8988T (cell line): ENCODE measurements around the gene SLC24A3.
"Not testable (repeated sequence)": the region's sequence is repeated elsewhere in the genome, so short reads cannot be mapped to it uniquely, and the experiment has no call there.

Experiments
- DNase-seq: peaks from one replicate; pipeline ENCODE4 v3.0.0; 2011

The SLC24A3 gene

DNA sequence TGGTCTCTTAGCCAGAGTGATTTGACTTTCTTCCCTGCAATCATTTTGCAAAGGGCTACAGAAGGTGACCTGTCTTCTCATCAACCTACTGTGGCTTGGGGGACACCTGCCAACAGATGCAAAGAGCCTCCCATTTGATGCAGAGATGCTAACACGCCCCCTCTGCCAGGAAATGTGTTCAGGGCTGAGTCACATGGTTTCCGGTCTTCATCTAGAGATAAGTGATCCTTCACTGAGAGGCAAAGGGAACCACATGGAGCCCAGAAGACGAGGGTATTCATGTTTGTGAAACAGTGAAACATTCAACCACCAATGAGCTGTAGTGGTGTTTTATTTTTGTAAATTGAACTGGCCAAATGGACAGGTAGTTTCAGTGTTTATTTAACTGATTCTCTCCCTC is 436.6 kb downstream of the SLC24A3 start:
- no peak for DNase-seq

DNA sequence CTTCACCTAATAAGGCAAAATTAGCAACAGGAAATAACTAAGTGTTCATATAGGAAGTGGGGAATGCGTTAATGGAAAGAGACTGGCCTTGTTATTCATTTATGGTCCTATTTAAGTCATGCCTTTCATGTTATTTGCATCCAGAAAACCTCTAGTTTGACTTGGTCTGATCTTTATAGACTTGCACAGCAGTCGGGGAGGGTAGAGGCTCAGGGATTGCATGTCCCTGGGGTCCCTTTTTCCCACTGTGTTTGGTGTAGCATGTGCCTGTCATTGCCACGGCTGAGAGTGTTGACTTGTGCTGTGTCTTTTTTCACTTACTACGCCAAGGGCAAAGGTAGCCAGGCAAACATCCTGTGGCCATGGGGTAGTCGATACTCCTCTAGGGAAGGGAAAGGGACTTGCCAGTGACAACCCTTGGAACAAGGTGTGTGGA is 440.2 kb downstream of the SLC24A3 start:
- DNase-seq, result no peak

DNA sequence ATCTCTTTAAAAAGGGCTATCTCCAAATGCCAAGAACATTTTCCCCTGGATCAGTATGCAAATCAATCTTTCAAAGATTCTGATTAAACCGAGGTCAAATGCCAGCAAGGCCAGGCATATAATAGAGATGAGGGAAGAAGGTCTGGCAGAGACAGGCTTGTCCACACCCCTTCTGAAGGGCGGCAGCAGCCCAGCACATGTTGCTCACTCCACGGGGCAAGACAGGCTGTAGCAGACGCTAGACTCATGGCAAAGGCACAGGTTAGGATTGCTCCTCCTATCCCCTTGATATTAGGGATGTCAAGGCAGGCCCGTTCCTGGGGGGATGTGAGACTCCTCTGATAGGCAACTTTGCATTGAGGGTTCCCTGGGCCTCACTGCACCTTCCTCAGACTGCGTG is 440.9 kb downstream of the SLC24A3 start:
- DNase-seq, result no peak

DNA sequence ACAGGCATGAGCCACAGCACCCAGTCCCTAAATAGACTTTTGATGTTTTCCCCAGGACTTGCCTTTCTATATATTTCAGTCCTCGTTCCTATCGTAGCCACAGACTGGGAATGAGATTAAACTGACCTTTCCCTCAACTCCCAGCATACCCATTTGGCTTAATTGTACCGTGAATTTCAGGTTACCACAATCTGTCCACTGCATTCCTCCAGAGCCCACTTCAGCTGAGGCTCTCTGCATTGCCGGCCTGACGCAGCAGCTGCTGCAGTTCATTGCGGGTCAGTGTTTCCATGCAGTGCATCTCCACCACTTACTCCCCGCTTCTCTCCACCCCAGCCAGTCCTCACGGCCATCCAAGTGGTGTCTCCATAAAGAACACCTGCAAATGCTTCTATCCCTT is 442.5 kb downstream of the SLC24A3 start:
- no peak for DNase-seq

DNA sequence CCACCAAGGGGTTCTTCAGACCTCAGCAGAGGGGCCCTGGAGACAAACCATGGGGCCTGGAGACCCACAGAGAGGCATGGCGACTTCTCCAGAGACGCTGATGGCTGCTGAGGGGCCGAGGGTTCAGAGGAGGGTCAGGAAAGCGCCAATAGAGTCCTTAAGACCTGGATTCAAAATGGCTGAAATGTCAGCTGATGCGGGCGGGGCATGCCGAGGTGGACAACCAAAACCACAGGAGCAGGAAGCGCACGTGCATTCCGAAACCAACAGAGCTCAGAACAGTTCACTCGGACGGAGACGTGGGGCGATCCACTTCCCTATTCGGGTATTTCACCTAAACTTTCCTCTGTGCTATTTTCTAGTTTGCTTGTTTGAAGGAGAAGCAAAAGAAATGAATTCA is 445.7 kb downstream of the SLC24A3 start:
- DNase-seq, result no peak

DNA sequence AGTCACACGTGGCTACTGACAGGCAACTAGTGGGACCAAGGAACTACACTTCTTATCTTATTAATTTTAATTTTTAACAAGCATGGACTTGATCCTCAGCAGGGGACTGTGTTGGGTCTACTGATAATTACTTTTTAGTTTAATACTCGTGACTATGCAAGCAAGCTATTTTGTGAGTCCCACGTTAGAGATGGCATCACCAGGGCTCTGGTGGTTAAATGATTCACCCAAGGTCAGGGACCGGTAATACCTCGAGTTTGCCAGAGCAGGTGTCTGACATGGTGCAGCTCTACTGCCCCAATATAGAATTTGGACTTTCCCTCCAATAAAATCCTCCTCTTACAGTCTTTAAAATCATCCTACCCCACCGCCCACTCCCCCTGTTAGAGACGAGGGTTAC is 447.0 kb downstream of the SLC24A3 start:
- no peak for DNase-seq

DNA sequence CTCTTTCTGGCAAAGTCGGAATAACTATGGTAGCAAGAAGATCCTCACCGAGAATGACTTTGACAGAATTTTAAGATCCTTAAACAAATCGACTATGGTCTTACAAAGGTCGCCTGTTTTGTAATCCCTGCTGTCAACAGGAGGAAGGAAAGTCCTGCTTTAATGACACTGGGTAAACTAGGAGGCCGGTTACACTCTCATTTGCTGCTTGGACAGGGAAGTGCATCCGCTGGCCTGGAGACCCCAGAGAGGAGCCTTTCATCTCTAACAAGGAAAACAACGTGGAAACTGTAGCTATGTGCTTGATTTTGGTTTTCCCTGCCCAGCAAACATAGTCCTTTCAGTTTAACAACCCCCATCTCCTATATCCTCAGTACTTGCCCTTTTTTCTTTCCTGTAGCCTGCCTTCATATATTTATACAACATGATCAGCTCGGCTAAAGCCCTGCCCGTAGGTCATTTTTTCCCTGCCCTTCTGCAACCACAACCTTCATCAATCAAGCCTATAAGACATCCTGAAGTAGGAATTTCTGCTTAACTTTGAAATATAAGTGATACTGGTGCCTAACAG is 448.5 kb downstream of the SLC24A3 start:
- DNase-seq, result no peak

DNA sequence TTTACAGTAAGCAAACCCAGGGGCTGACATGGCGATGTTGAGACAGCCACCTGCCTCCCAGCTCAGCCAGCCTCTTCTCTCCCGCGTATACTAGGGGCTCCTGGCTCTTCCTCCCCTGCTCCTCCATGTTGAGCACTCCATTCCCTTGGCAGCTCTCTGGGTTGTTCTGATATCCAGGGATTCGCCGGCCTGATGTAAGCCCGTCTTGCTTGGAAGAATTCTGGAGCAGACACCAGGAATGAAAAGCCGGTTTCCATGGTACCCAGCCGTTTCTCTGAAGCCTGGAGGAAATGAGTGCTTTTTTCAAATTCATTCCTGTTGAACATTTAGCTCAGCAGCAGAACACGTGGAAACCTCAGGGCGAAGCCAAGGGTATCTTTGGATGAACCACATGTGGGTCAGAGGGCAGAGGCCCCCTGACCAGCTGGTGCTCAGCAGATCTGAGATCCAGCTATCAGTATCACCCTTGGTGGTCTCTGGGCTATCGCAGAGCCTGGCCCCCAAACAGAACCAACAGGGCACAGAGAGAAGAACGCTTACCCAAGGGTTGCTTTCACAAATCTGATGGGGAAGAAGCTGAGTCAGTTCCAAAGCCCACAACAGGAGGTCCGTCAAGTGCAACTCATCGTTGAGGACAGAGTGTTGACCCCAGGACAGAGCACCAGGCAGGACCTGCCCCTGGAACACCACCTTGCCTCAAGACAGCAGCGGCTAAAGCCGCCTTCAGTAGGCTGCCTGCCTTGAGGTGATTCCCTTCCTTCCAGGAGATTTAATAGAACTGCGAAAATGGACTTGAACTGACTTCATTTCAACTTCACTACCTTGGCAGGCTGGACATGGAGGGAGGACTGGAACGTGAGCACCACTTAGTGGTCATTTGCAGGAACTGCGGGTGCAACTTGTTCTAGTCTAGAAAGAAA is 449.5 kb downstream of the SLC24A3 start:
- DNase-seq, result no peak

DNA sequence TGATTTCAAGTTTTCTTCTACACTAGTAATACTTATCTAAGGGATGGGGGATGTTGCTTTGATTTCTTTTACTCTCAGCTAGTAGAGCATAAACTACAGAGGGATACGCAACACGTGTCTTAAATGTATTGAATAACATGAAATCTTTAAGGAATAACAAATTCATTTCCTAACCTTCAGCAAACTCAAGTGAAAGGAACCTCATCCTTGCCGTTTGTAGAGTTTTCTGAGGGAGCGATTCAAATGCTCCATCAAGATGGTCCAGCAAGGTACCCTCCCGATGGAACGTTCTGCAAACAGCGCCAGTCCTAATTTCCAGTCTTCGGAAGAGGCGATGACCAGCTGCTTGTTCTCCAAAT is 450.2 kb downstream of the SLC24A3 start:
- no peak for DNase-seq

DNA sequence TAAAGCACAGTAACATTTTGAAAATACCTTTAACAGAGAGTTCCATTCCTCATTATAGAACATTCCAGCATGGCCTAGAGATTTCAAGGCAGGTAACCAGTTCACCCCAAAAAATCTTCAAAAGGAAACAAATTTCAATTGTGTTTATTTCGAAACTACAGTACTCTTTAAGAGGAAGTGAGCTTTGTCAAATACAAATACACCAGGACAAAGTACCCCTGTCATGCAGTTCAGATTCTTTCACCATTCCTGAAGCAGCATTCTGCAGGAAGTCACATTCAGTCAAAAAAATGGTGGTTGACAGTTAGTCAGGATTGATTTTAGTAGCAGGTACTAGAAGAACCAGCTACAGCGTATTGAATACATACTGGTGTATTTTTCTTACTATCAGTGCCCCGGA is 456.0 kb downstream of the SLC24A3 start:
- DNase-seq, result no peak

DNA sequence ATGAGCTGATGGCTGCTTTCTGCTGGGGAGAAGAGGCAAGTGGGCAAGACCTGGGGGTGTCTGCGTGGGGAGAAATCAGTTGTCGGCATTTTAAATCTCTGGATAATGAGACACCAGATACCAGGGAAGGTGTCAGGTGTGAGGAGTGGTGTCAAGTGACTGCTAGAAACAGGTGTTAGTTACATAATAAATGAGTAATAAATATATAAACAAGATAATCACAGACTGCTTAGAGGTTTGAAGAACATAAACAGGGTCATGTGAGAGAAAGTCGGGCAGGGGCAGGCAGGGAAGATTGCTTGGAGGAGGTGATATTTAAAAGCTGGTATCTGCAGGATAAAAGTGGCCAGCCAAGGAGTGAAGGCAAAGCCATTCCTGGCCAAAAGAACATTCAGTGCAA is 458.4 kb downstream of the SLC24A3 start:
- DNase-seq, result no peak

DNA sequence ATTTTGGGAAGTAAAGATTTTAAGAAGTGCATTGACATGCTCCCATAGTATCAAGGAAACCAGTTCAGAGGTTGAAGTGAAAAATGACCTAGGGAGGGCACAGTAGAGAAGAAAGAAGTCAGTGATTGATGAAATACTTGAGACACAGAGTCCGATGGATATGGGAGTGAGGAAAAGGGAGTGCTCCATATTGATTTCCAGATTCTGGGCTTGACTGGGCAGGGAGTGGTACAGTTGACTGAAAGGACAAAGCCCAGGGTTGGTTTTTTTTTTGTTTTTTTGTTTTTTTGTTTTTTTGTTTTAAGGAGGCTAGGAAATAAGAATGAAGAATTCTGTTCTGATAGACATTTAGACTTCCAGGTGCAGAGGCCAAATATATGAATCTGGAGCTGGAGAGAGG is 458.9 kb downstream of the SLC24A3 start:
- DNase-seq, result no peak

DNA sequence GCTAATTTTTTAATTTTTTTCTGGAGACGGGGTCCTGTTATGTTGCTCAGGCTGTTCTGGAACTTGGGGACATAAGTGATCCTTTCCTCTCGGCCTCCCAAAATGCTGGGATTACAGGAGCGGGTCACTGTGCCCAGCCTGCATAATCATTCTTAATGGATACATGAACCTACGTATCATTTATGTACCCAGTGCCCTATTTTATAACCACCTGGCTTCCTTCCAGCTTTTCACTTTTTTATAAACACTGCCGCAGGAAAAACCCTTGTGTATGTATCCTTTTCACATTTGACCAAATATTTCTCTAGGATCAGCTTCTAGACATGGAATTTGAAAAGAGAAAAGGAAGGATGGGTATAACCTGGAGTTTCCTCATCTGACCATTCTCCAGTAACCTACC is 460.1 kb downstream of the SLC24A3 start:
- DNase-seq, result no peak

DNA sequence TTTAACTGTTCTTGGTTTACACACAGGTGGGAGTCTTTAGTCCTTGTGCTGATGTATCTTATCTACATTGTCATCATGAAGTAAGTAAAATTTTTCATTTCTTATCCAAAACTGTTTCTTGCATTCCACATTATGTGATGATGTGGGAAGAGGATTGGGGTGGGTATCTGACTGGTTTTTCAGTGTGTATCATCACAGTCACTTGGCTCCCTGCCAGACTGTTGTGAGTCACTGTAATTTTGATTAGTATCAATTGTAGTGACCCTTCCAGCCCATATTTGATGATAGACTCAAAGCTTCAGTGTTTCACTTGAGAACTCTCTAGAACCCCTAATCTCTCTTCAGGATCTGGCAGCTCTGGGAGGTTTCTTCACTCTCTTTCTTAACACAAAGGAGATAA is 461.1 kb downstream of the SLC24A3 start:
- DNase-seq, result no peak

DNA sequence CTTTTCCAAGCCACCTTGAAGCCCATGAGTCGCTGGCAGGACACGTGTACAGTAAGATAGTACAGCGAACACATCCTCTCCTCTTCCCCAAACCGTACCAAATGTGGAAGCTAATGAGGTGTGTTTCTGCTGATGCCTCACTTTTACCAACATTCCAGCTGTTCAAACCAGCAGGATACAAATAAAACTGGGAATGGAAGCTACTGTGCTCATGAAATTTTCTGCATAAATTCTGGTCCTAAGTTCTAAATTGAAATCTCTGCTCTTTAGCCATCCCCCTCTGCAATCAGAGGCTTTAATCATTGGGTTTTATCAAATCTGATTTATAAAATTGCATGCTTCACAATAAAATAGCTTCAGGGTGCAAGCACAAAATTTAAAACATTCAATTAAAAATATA is 463.8 kb downstream of the SLC24A3 start:
- no peak for DNase-seq

DNA sequence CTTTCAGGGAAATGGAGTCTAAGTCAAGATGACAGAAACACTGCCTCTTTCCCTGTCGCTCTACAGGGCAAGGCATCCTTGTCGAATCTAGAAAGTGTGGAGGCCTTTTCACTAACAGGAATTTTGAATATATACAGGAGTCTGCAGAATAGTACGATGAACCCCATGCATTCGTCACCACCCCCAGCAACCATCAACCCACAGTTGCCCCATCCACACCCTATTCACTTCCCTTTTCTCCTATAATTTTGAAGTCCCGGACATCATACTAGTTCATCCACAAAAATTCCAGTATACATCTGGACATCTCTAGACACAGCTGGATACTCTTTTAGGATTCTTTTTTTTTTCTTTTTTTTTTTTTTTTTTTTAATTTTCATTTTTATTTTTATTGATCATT is 464.9 kb downstream of the SLC24A3 start:
- no peak for DNase-seq

DNA sequence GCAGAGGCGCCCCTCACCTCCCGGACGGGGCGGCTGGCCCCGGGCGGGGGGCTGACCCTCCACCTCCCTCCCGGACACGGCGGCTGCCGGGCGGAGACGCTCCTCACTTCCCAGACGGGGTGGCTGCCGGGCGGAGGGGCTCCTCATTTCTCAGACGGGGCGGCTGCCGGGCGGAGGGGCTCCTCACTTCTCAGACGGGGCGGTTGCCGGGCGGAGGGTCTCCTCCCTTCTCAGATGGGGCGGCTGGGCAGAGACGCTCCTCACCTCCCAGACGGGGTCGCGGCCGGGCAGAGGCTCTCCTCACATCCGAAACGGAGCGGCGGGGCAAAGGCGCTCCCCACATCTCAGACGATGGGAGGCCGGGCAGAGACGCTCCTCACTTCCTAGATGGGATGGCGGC is 466.1 kb downstream of the SLC24A3 start:
- not testable (repeated sequence) for DNase-seq

DNA sequence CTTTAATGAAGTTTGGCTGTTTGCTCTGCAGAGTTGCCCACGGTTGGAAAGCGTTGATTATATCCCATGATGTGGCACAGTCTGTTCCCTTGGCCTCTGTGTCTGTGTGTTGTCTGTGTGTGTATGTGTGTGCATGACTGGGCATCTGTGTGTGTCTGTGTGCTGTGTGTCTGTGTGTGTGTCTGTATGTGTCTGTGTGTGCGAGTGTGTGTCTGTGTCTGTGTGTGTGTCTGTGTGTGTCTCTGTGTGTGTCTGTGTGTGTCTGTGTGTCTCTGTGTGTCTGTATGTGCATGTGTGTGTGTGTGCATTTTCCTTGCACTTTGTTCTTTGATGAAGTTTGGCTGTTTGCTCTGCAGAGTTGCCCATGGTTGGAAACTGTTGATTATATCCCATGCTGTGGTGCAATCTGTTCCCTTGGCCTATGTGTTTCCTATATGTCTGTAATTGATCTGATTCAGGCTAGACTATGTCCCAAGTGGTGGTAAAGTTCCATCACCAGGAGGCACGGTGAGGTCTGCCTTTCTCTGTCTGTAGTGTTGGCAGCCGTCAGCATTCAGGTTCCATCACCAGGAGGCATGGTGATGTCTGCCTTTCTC is 467.6 kb downstream of the SLC24A3 start:
- no peak for DNase-seq

DNA sequence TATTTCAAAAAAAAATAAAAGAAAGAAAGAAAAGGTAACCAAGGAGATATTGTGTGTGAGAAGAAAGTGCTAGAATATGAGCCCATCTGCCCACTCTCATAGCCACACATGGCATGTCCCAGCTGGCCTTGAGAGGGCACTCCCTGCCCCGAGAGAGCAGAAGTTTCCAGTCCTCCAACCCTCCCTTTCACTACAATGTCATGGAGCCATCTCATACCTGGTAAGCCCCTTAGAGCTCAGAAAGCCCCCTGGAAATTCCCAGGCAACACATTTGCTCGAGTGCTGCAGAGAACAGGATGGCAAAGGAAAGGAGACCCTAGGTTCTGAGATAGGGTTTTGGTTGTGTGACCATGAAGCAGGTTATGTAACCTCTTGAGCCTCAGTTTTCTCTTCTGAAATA is 469.8 kb downstream of the SLC24A3 start:
- no peak for DNase-seq

DNA sequence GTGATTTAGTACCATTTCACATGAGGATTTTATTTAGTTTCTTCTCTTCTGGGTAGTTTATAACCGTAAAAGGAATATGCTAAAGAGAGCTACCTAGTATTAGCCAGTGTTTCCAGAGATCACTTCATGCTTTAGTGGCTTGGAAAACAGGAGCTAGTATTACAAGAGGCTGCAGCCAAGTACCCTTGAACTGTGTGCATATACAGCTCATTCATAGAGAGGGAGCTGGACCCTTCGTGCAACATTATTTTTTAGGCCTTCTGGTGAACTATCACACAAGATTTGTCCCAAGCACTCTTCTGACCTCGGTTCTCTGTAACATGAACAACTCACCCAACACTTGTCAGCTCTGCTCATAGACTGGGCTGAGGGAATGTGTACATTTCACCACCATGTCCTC is 470.7 kb downstream of the SLC24A3 start:
- no peak for DNase-seq

DNA sequence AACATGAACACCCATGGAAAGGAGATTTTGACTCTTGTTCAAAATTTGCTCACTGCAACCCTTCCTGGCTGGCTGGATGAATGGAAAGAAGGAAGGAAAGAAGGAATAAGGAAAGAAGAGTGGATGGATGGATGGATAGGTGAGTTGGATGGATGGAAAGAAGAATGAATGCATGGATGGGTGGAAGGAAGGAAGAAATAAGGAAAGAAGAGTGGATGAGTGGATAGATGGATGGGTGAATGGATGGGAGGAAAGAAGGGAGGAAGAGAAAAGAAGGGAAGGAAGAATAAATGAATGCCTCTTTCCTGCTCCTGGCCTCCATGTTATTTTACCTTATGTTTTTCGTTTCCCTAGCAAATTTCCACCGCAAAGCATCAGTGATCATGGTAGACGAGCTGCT is 471.4 kb downstream of the SLC24A3 start:
- DNase-seq, result no peak

DNA sequence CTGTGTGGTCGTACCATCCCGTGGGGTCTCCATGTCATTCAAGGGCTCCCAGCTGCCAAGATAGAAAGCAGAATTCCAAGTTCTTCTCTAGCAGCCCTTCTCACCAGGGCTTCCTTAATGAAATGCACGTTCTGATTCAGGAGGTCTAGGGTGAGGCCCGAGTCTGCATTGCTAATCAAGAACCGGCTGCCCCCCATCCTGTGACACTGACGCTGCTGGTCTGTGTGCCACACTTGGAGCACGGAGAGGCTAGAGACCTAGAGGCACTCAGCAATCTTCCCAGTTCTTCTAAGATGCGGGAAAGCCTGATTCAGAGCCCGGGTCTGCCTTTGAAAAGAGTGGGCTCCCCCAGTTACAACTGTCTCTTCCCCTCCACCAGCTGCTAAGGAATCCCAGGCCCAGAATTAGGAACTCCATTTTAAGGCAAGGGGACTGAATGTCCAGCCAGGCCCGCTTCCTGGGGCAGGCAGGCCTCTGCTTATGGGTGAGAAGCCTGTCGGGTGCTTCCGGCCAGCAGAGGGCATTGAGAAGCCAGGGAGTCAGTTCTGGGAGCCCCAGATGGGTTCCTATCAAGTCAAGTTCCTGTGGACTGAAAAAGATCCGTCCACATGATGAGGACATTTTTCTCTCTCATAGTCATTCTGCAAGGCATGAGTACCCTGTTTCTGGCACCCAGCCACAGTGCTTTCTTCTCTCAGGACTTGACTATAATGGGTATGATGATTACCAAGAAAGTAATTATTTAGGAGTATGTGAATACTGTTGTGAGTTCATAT is 475.8 kb downstream of the SLC24A3 start:
- DNase-seq, result peak; percentile 65

DNA sequence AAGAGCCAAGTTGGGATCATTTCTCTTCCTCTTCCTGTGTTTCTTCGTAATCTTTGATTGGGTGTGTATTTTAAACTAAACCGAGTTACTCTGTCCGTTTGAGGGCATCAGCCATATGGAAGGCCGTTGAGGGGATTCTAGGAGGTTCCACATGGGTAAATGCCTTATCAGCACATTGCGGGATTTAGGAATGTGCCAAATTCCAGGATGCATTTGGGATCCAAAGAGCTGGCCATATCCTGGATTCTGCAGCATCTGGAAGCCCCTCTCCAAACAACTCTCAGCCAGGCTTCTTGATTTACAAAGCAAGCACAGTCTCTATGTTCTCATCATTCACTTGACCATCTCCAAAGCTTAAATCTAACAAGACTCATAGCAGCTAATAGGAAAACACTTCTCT is 478.0 kb downstream of the SLC24A3 start:
- no peak for DNase-seq

DNA sequence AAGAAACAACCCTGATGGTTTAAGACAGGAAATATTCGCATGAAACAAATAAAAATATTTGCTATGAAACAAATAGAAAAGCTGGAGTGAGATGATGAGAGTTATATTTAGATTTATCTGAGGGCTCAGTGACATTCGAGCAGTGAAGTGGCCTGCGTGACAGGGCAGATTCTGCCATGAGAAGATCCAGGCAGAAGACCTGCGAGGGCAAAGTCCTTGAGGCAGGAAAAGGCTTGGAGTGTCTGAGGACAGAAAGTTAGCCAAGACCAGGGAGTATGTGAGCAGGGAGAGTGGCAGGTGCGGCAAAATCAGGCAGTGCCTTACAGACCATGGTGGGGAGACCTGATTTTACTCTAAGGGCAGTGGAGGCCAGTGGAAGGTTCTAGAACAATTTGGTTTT is 478.7 kb downstream of the SLC24A3 start:
- no peak for DNase-seq
